GM19099 (cell line): ENCODE data around the gene S100A10.

Experiments
- POLR2A ChIP-seq: IDR thresholded peaks from 3 replicates; pipeline ENCODE4 v1.6.1; 2011; ENCODE audit warnings: low read depth; ENCODE audit not compliant: insufficient read length; ENCODE audit errors: extremely low read depth

S100A10 gene

DNA sequence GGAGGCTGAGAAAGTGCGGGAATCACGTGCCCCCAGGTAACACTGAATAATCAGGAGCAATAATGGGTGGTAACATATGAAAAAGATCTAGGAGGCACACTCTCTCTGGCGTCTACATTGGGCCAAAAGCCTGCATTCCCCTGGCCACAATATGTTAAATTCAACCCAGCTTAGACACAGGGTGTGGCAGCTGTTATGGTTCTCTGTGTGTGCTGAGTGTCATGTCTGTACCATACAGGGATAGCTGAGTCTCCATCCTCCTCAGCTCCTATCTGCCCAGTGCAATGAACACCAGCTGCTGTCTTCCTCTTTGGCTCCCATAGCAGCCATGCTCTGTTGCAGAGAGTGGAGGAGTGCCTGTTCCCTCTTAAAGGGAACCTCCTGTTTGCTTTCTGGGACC is 28.8 kb upstream of the S100A10 start:
- no peak for TF ChIP-seq POLR2A

DNA sequence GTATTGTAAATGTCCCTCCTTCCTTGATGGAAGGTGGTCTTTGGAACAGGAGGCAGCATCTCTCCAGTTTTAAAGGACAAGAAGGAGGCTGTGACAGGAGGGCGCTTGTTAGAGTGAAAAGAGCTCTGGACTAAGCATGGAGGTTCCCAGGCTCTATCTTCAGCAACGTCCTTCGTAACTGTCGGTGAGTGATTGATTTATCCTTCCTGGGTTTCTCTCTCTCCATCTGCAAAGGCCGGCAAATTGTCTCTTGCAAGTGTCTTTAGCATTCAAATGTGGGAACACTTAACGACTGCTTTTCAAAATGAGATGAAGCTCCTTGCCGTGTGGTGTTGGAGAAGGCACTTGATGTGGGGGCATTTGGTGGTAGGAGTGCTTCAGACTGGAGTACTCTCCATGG is 27.9 kb upstream of the S100A10 start:
- TF ChIP-seq POLR2A, result no peak

DNA sequence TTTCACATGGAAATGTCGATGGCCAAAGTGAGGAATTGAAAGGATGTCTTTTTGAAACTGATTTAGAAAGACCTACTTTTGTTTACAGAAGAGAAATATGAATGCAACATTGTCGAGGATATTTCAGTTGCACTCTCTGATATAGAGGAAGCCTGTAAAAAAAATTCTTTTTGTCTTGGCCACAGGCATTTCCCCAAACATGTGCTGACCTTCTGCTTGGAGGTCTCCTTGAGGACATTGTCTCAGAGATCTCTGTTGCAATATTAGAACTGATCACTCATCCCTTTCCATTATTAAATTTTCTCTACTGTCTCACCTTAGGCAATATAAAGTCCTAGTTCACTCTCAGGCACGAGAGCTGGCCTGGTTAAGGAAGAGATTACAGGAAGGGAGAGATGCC is 27.2 kb upstream of the S100A10 start:
- TF ChIP-seq POLR2A, result no peak

DNA sequence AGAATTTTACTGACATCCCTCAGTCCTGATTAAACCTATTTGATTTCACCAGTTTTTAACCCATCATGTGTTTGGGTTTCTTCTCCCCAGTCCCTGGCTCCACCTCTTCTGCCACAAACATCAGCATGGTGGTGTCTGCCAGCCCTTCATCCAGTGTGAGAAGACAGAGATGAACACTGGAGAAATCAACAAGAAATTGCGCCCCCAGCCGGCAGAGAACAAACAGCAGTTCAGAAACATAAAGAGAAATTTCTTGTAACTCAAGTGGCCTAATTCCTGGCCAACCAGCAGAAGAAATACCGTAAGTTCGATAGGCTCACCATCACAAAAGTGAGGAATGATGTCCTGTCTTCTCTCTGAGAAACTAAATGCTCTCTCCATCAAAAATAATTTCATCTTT is 24.9 kb upstream of the S100A10 start:
- no peak for TF ChIP-seq POLR2A

DNA sequence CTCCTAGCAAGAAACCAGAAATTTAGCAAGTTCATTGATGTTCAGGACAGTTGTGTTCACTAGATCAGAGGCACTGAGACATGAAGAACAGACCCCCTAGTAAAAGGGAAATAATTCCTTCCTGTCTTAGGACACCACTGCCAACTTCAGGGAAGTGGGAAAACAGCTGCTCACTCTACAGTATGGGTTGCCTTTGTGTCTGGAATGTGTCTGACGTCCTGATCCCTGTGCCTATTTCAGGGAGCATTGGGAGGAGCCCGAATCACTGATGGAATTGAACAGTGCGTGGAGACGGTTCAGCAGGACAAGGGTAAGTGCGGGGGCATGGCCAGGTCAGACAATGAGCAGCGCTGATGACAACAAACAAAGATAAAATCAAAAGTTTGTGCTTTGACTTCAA is 22.1 kb upstream of the S100A10 start:
- no peak for TF ChIP-seq POLR2A

DNA sequence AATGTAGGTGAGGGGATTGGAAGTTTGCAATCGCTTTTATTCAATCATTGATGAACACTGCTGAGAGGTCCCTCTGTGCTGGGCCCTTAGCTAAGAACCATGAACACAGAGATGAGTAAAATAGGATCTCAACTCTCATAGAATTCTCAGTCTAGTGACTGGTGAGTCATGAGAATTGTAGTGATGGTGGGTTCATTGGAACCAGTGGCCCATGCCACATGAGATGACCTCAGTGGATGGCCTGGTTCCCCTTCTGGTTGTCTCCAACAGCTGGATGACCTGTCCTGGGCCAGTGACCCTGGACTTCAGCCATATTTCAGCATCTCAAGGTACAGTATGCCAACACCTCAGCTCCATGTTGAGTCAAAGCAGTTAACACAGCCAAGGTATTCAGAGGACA is 21.3 kb upstream of the S100A10 start:
- no peak for TF ChIP-seq POLR2A

DNA sequence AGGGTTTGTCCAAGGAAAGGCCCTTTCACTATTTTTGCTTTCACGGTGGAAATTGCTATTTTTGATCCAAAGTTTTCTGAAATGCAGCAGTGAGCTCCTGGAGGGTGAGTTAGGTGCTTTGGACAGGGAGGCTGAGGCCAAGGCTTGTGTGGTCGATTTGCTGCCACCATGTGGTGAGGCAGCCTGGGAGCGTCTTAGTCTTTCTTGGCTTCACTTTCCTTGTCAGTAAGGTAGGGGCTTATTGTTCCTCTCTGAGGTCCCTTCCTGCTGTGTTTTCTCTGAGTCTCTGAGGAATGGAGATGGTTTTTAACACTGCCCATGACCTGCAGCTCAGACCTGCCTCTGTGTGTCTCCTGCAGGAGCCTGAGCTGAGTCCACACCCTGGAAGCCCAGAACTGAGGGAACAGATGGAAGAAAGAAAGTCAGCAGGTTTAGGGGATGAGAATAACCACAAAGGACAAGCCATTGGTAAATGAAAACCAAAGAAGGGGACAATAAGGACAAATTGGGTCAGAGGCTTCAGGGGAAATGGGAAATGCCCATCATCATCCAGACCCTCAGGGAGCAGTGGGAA is 20.1 kb upstream of the S100A10 start:
- no peak for TF ChIP-seq POLR2A

DNA sequence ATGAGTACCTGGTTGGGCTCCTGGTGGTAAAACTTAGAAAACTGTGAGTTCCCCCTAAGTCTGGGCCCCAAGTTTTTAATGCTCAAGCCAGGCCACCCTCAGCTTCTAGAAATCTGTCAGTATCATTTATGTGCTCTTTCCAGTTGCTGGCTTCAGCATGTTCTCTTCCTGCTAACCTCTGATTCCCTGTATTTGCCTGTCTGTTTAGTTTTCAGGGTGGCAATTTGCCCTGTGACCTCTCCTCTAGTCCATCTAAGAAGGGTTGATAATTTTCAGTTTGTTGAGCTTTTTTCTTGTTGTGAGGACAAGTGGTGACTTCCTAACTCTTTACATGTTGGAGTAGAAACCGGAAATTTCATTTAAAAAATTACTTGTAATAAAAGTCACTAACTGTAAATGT is 16.0 kb upstream of the S100A10 start:
- no peak for TF ChIP-seq POLR2A

DNA sequence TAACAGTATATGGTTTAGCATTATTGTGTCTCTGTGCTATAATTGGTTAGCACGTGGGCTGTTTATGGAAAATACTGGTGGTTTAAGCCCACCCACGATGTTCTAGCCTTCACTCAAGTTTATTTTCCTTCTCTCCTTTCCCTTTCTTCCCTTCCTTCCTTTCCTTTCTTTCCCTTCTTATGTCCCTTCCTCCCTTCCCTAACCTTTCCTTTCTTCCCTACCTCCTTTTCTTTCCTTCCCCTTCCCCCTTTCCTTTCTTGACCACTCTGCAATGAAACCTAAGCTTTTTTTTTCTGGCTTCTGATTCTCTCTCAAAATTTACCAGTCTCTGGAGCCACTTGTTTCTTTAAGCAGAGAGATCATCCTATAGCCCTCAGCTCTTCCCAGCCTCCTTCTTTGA is 13.4 kb upstream of the S100A10 start:
- no peak for TF ChIP-seq POLR2A

DNA sequence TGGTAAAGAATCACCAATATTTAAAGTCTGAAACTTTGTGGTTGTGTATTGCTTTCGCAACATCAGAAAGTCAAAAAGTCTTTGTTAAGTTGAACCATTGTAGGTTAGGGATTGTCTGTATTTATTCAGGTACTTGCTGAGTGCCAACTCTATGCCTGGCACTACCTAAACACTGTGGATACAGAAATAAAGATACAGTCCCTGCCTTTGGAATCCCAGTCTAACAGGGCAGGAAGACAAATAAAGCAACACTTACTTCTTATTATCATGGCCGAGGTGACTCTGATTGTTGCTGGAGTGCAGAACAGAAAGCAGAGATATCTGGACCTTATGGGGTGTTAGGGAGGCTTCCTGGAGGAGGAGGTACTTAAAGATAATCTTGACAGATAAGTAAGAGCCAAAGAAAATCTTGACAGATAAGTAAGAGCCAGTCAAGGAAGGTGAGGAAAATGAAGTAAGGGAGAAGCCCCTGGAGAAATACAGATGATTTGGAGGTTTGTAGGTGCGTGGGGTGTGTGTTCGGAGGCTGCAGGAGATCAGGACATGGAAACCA is 11.8 kb upstream of the S100A10 start:
- TF ChIP-seq POLR2A, result no peak

DNA sequence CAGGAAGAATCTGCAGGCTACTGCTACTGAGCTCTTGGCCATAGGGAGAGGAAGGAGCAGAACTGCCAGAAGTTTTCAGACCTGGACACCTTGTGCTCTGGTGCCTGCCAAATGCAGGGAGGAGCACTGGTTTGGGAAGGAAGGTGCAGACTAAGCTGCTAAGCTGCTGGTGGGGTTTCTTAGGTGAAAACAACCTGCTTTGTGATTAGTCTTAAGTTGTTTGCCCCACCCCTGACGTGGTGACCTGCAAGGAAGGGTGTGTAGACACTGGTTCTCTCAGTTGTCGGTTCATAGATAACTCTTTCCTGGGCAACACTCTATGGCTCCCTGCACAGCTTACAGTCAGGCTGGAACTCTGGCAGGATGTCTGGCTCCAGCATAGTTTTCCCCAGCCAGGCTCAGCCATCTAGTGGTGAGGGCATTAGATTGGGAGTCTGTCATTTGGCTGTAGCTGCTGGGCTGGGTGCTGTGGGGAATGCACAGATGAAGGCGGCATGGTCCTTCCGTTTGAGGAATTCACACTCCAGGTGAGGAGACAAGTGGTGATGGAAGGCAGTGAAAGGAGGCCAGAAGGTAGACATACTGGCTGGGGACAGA is 10.3 kb upstream of the S100A10 start:
- no peak for TF ChIP-seq POLR2A

DNA sequence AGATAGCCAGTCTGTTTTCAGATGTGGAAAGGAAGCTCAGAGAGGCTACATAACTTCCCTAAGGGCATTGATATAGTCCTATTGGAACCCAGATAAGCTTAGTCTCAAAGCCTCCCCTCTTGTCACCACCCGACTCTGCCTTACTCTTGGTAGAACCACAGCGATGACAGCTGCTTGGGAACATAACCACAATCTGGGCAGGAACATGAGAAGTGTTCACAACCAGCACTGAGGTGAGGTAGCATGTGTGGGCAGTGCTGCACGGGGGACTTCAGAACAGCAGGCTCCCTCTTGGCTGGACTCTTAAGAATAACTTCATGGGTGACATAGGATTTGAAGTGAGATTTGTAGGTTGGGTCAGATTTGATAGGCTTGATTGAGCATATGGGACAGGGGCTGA is 9.3 kb upstream of the S100A10 start:
- TF ChIP-seq POLR2A, result no peak

DNA sequence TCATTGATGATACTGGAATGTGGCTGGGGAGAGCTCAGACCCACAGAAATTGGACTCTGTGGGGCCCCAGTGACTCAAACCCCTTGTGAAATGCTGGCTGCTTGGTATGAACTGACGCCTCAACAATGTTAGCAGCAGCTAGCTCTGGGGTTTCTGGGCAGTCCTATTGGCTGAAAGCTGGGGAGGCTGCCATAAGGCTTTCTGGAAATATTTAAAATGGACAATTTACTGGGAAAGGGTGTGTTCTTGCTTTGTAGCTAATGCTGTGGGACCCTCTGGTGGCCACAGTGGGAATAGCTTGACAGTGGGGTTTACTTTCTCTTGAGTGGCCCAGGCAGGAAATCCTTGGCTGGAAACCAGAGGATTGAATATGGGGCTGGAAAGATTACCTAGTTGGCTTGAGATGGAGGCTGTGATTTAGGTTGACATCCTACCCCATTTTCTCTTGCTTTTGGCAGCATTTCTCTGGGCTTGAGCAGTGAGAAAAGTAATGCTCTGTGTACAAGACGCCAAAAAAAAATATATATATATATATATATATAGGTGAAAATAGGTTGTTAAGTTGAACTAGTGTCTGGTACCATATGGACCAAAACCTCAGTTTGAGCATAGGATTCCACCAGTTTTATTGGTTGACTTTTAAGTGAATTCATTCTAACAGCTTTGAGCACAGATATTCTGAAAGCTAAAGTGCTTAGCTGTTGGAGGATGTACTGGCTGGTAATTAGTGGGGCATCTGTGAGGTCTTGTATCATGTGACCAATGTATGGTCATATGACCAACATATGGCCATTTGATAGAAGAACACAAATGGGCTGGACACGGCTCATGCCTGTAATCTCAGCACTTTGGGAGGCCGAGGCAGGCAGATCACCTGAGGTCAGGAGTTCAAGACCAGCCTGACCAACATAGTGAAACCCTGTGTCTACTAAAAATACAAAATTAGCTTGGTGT is 8.2 kb upstream of the S100A10 start:
- no peak for TF ChIP-seq POLR2A

DNA sequence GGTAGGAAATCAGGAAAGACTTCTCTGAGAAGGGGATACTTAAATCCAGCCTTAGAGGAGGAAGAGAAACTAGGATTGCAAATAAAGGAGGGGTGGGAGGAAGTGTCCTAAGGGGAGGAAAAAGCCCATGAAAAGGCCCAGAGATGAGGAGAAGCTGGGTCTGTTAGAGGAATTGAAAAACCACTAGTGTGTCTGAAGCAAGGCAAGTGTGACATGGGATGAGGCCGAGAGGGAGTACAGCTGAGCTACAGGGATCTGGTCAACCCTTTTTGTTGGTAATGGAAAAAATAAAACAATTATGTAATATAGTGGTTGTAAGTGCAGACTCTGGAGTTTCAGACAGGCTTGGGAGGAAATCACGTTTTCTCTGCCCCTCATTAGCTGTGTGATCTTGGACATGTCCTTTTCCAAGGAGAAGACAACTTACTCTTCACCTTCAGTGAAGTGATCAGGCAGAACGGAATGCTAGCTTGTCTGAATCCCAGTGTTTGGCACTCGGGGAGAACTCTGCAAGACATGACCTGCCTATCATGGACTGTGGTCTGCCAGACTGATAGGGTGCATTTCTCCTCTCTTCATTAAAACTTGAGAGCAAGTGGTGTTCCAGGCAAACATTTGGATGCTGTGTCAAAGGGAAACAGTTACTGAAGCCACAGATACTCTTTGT is 7.4 kb upstream of the S100A10 start:
- no peak for TF ChIP-seq POLR2A
